Aorta (tissue), 5 donors: ENCODE data around the gene SRP19. TPM values are rescaled to one million over a fixed set of nuclear protein-coding genes. Genes with fewer than 3 reads are reported as not detected.
"Not testable (repeated sequence)": the region's sequence is repeated elsewhere in the genome, so short reads cannot be mapped to it uniquely, and the experiment has no call there.

Experiments used
- ATAC-seq: fragments of 200-7000 bp; cut with Tn5 transposase; one replicate; pipeline ENCODE4 v1.9.1; 2022; ENCODE audit warnings: moderate library complexity; ENCODE audit not compliant: low FRiP score
- DNase-seq, 2 donors: peaks; one replicate each; pipeline ENCODE4 v3.0.0-alpha.2; 2020
- H3K27ac ChIP-seq, 2 donors: one replicate each; pipeline ENCODE4 v1.5.1; 2013; ENCODE audit warnings: low read length in 2 of 2, mild to moderate bottlenecking in 2 of 2, moderate library complexity in 2 of 2, control low read depth in 1 of 2, inconsistent platforms in 1 of 2, low read depth in 1 of 2
- H3K27me3 ChIP-seq, 2 donors: one replicate each; pipeline ENCODE4 v1.6.1; 2013; ENCODE audit warnings: control low read depth in 1 of 2, low read length in 1 of 2, mild to moderate bottlenecking in 1 of 2, moderate library complexity in 1 of 2; ENCODE audit not compliant: insufficient read depth in 2 of 2, control insufficient read depth in 1 of 2
- H3K36me3 ChIP-seq, 2 donors: one replicate each; pipeline ENCODE4 v1.6.1; 2013; ENCODE audit warnings: control low read depth in 1 of 2, low read length in 1 of 2, mild to moderate bottlenecking in 1 of 2; ENCODE audit not compliant: insufficient read depth in 2 of 2, control insufficient read depth in 1 of 2
- H3K4me1 ChIP-seq, 2 donors: one replicate each; pipeline ENCODE4 v1.6.1; 2013; ENCODE audit warnings: low read length in 2 of 2, control low read depth in 1 of 2, mild to moderate bottlenecking in 1 of 2, moderate library complexity in 1 of 2; ENCODE audit not compliant: insufficient read depth in 2 of 2, control insufficient read depth in 1 of 2
- H3K4me3 ChIP-seq, 2 donors: one replicate each; pipeline ENCODE4 v1.5.1; 2013; ENCODE audit warnings: low read length in 2 of 2, control low read depth in 1 of 2, mild to moderate bottlenecking in 1 of 2
- H3K9me3 ChIP-seq: one replicate; pipeline ENCODE4 v1.6.1; 2013; ENCODE audit warnings: mild to moderate bottlenecking, low read length; ENCODE audit not compliant: control insufficient read depth
- WGBS, 2 donors: extraction: QIAGEN DNeasy Blood & Tissue Kit; methylation state at CpG; one replicate each; pipeline ENCODE4 v1.1.7; 2013; 5-methylcytosine and 5-hydroxymethylcytosine counted together
- intact Hi-C, 2 donors: fragments of 100-400 bp; cut with DNase I; formaldehyde crosslinking; loops; one replicate each; pipeline versions ENCODE4 v1.14.2 to v1.15.0; 2022
- polyA plus RNA-seq, 2 donors: library from polyadenylated mRNA; stranded (reverse); fragments of 200-250 nt; gene quantifications; one replicate each; pipeline ENCODE4 v1.2.3, GENCODE V29; 2013
- total RNA-seq, 2 donors: library from RNA; stranded (reverse); fragmentation: NEBNext Ultra II Directional; extraction: Animal tissue kit (Norgen Biotek cat#: 25700); gene quantifications; one replicate each; pipeline ENCODE4 v1.2.1, GENCODE V29; 2021
- donor health status: healthy with polysubstance abuse.
- donor health status: Bipolar disorder and iron deficiency.
- donor health status: DM: no; HTN: no; CAD: no.
- donor health status: DM: no; HTN: no; CAD: no.
- donor health status: DM: yes; HTN: yes; CAD: no.

SRP19 gene
- total and polyA plus RNA-seq, 4 donors = 33.4 to 80.5 (median 54.8) TPM

DNA sequence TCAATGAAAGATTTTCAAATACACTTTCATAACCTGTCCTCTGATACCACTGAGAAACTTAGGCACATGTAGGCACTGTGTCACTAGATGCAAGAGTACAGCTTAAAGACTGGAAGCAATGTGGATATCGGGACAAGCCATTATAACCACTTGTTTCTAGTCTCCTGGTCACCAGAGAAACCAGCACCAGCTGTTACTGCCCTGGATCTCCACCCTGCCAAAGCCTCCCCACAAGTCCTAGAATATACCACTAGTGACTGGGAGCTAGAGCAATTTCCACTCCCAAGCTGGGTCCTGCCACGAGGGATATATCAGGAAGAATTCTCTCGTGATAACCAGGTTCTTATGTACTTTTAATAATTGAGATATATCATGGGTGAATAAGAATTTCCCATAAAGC is 41.5 kb downstream of the SRP19 start:
- WGBS, 2 donors = 86 to 93% methylated on average over 3 of the region's 3 CpGs
- Histone ChIP-seq H3K4me3 (no peak overlapping the region), H3K9me3 (no peaks in the 10 kb centered on the region), H3K27ac (no peak overlapping the region), H3K4me1 (peaks cover 0 to 2% of the 10 kb centered on the region in 2 donors), H3K27me3 (no peaks in the 10 kb centered on the region), H3K36me3 (peaks cover 4 to 7% of the 10 kb centered on the region in 2 donors)
- intact Hi-C loops = no loop called here
- ATAC-seq (no peak), DNase-seq (no peak)

DNA sequence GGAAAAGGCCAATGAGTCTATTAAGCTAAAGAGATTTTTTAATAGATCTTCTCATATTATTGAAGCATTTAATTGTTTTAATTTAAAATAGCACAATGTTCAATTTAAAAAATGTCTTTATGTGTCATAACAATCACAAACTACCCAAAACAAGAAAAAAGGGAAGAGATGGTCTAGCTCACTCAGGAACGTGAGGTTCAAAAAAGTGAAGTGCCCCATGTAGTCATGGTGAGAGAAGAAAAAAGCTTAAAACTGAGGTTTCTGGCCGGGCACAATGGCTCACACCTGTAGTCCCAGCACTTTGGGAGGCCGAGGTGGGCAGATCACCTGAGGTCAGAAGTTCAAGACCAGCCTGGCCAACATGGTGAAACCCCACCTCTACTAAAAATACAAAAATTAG is 43.9 kb downstream of the SRP19 start:
- H3K27me3 ChIP-seq, H3K4me1 ChIP-seq, H3K27ac ChIP-seq, intact Hi-C loops, H3K36me3 ChIP-seq, H3K4me3 ChIP-seq, ATAC-seq, H3K9me3 ChIP-seq, DNase-seq: not testable (repeated sequence)
- 92 to 97% methylated on average over 3 of the region's 3 CpGs for WGBS, 2 donors

DNA sequence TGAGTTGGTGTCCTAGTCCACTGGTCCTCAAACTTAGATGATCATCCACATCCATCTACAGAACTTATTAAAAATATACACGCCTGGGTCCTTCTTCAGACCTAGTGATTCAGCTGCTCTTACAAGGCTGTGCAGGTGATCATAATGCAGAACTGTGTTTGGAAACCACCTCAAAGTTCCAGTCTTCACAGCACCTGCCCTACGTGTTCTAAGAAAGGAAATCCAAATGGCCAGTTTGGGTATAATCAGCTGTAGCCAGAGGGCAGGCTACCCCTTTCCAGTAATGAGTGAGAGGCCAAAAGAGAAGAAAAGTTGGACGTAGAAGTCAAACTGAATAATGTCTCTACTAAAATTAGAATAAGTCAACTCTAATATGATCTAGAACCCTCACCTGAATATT is 45.5 kb downstream of the SRP19 start:
- no peak overlapping the region for H3K4me3 ChIP-seq
- H3K27ac ChIP-seq = no peak overlapping the region
- no peaks in the 10 kb centered on the region for H3K9me3 ChIP-seq
- H3K27me3 ChIP-seq = no peaks in the 10 kb centered on the region
- no peak for DNase-seq
- 49 to 57% methylated on average over 3 of the region's 3 CpGs for WGBS, 2 donors
- no peak for ATAC-seq
- H3K4me1 ChIP-seq = peaks cover 0 to 3% of the 10 kb centered on the region in 2 donors
- H3K36me3 ChIP-seq = peaks cover 3 to 9% of the 10 kb centered on the region in 2 donors
- intact Hi-C loops = no loop called here

DNA sequence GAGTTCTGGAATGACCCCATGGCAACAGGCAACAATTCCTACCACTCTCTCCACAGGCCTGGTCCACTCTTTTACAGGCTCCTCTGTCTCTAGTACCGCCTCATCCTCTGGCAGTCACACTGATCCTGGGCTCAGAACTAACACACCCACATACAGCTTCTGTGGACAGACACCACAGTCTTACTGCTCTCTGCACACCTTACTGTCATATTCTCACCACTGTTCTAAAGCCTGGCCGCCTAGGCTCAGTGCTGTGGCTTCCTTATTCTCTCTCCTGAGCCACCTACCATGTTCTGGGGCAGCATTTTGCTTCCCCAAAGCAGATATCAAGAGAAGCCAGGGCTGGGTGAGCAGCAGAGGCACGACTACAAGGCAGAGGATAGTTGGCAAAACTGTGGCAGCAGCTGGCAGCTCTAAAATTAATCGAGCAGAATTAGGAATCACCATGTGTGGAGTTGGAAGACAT is 46.1 kb downstream of the SRP19 start:
- intact Hi-C loops = no loop called here
- ATAC-seq (no peak), DNase-seq (no peak)
- WGBS, 2 donors = 52 to 54% methylated on average over 4 of the region's 4 CpGs
- no peaks in the 10 kb centered on the region for H3K9me3 ChIP-seq
- peaks cover 0 to 3% of the 10 kb centered on the region in 2 donors for H3K4me1 ChIP-seq
- no peak overlapping the region for H3K27ac ChIP-seq
- no peak overlapping the region for H3K4me3 ChIP-seq
- peaks cover 3 to 9% of the 10 kb centered on the region in 2 donors for H3K36me3 ChIP-seq
- H3K27me3 ChIP-seq = no peaks in the 10 kb centered on the region

DNA sequence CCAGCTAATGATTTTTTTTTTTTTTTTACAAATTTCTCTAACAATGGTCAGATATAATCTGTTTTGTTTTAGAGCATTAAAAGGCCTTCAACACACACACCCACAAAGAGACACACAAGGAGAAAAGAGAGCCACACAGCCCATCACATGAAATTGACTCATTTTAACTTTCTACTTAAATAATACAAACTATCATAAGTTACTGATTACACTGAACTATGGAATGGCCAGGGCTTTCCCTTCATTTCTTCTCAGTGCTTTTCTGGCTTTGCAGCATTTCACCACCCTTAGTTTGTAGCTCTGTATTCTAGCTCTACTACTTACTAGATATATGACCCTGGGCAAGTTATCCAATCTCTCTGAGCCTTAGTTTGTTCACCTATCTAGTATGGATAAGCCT is 47.8 kb downstream of the SRP19 start:
- no peak for DNase-seq
- intact Hi-C loops = no loop called here
- ATAC-seq = no peak
- Histone ChIP-seq H3K4me1 (peaks cover 0 to 5% of the 10 kb centered on the region in 2 donors), H3K9me3 (no peaks in the 10 kb centered on the region), H3K4me3 (no peak overlapping the region), H3K27me3 (no peaks in the 10 kb centered on the region), H3K27ac (no peak overlapping the region), H3K36me3 (peaks cover 3 to 5% of the 10 kb centered on the region in 2 donors)

DNA sequence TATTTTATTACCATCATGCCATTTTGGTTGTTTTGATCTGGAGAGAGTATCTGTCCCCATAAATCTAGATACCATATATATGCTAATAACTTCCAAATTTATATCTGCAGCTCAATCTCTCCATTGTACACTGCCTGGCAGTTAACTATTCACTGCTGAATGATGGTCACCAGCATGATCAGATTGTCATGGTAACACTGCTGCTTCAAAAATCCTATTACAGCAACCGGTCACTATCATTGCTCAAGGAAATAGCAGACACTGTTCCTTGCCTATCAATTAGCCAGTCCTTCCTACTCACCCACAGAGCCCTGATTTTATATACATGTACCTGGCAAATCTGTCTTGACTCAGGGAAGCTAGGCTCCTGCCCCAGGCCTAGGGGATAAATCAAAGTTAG is 49.4 kb downstream of the SRP19 start:
- Histone ChIP-seq H3K9me3 (no peaks in the 10 kb centered on the region), H3K27ac (no peak overlapping the region), H3K36me3 (peaks cover 3 to 5% of the 10 kb centered on the region in 2 donors), H3K4me1 (peaks cover 0 to 6% of the 10 kb centered on the region in 2 donors), H3K27me3 (no peaks in the 10 kb centered on the region), H3K4me3 (no peak overlapping the region)
- DNase-seq (no peak), ATAC-seq (no peak)
- intact Hi-C loops = no loop called here
- WGBS, 2 donors = 92 to 95% methylated on average over 1 of the region's 1 CpG

DNA sequence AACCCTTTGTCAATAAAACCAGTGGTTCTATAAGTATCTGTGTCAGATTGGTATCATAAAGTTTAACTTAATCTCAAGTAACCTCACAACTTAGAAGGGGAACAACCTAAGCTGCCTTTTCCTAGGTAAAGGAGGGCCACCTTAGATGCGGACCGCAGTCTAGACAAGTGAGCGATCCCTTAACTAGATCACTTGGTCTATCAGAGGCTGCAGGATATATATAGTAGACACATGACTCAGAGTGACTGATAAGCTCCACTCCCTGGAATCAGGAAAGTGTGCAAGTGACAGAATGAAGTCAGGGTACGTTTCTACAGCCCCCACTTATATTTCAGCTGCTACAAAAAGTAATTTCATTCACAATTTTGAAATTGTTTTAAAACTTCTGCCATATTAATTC is 53.5 kb downstream of the SRP19 start:
- DNase-seq (no peak), ATAC-seq (no peak)
- Histone ChIP-seq H3K36me3 (peaks cover 2 to 6% of the 10 kb centered on the region in 2 donors), H3K4me1 (peaks cover 0 to 7% of the 10 kb centered on the region in 2 donors), H3K27ac (no peak overlapping the region), H3K9me3 (no peaks in the 10 kb centered on the region), H3K27me3 (no peaks in the 10 kb centered on the region), H3K4me3 (no peak overlapping the region)
- WGBS, 2 donors = 28 to 44% methylated on average over 4 of the region's 4 CpGs
- intact Hi-C loops = no loop called here

DNA sequence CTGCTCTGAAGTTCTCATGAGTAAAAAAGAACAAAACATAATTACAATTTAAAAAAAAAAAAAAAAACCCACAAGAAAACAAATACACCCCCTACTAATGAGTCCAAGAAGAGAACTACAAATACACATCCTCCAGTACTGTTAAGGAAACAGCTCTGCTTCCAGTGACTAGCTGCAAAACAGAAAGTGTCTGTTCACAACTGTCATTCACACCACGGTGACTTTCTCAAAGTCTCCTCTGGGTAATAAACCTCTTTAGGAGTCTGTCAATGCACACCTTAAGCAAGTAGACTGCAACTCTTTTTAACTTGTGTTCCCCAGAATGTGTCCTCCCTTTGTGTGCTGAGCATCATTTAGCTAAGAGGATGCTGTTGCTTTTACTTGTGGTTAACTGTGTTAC is 54.7 kb downstream of the SRP19 start:
- H3K27me3 ChIP-seq = no peaks in the 10 kb centered on the region
- peak overlapping the region in 1 of 2 donors; percentile 26 for H3K4me3 ChIP-seq
- no peak overlapping the region for H3K27ac ChIP-seq
- ATAC-seq = no peak
- whole genome bisulfite sequencing, 2 donors = 32 to 55% methylated on average over 1 of the region's 1 CpG
- H3K9me3 ChIP-seq = no peaks in the 10 kb centered on the region
- H3K4me1 ChIP-seq = peaks cover 0 to 7% of the 10 kb centered on the region in 2 donors
- intact Hi-C loops = no loop called here
- peaks cover 0 to 6% of the 10 kb centered on the region in 2 donors for H3K36me3 ChIP-seq
- DNase-seq = no peak

DNA sequence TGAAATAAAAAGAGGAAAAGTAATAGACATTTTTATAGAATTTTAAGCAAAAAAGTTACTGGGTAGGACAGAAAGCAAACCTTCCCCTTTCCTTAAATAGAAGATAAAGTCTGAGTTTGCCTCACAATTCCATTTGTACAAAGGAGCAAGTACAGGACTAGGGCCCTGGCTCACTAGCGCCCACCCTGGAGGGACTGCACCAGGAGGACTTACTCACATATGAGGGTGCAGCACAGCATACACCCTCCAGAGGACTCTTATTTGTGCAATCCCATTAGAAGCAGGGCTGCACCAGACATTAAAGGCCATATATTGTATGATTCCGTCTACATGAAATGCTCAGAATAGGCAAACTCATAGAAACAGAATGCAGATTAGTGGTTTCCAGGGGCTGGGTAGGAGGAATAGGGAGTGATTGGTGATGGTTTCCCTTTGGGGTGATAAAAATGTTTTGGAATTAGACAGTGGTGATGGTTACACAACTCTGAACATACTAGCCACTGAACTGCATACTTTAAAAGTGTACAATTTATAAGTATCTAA is 56.4 kb downstream of the SRP19 start:
- no peaks in the 10 kb centered on the region for H3K9me3 ChIP-seq
- H3K4me1 ChIP-seq = peaks cover 0 to 6% of the 10 kb centered on the region in 2 donors
- H3K27me3 ChIP-seq = no peaks in the 10 kb centered on the region
- WGBS, 2 donors = 90 to 95% methylated on average over 2 of the region's 2 CpGs
- H3K4me3 ChIP-seq = no peak overlapping the region
- DNase-seq (no peak), ATAC-seq (no peak)
- peaks cover 0 to 3% of the 10 kb centered on the region in 2 donors for H3K36me3 ChIP-seq
- intact Hi-C loops = no loop called here
- H3K27ac ChIP-seq = no peak overlapping the region
